H54 (cell line): Measurements from ENCODE around the gene SYNE2.
"Not testable (repeated sequence)": the region's sequence is repeated elsewhere in the genome, so short reads cannot be mapped to it uniquely, and the experiment has no call there.

ENCODE experiments used
- DNase-seq: peaks from one replicate; pipeline ENCODE4 v3.0.0; 2011; ENCODE audit warnings: low spot score, mixed read lengths; ENCODE audit not compliant: insufficient read length
- FAIRE-seq: peaks from 3 replicates; lab custom pipeline; 2011; peaks lifted over from hg19 to GRCh38; lab: Jason Lieb, UNC
- POLR2A ChIP-seq: IDR thresholded peaks from 2 replicates; pipeline ENCODE4 v1.6.1; 2011; ENCODE audit warnings: low read depth, mild to moderate bottlenecking, low read length

SYNE2 gene

DNA sequence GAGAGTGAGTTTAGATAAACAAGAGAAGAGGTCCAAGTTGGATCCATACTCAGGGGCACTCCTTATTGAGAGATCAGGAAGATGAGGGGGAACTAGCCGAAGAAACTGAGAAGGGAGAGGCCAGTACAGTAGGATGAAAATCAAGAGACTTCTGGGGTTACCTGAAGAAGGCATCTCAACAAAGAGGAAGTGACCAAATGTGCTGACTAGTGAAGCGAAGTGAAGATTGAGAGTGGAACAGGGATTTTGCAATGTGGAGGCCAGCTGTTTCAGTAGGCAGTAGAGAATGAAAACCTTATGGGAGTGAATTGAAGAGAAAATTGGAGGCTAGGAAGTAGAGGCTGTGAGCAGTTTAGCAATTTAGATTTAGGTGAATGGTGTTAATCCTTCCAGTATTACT, 153.0 kb downstream of the SYNE2 start:
- TF ChIP-seq POLR2A, result no peak
- no peak for DNase-seq
- FAIRE-seq, result no peak

DNA sequence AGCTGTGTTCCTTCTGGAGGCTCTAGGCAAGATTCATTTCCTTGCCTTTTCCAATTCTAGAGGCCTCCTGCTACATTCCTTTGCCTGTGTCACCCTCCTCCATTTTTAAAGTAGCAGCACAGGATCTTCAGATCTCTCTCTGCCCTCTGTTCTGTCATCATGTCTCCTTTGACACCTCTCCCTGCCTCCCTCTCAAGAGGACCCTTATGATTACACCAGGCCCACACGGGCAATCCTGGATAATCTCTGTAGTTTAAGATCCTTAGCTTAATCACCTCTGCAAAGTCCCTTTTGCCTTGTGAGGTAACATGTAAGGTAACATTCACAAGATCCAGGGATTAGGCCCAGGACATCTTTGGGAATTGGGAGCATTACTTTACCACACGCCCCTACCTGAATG, 155.2 kb downstream of the SYNE2 start:
- no peak for TF ChIP-seq POLR2A
- FAIRE-seq, result no peak

DNA sequence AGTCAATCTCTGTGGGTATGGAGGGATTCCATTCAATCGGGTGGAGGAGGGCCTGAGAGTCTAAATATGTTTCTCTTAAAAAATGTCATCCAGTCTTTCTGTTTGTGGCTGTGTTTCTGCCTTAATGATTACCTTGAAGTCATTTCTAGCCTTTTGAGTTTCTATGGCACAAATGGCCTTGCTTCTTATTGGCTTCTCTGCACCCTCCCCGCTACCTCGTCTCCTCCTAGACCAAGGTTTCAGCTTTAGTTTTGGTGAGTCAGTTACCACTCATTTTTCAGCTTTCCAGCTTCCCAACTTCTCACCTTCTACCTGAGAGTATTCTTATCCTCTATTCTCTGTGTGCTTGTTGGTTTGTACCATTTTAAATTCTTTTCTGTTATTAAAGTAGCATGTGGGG, 159.2 kb downstream of the SYNE2 start:
- FAIRE-seq (no peak), DNase-seq (no peak)
- no peak for TF ChIP-seq POLR2A

More for the DNA sequence above, 155.2 kb downstream of the SYNE2 start:
- DNase-seq, result no peak

DNA sequence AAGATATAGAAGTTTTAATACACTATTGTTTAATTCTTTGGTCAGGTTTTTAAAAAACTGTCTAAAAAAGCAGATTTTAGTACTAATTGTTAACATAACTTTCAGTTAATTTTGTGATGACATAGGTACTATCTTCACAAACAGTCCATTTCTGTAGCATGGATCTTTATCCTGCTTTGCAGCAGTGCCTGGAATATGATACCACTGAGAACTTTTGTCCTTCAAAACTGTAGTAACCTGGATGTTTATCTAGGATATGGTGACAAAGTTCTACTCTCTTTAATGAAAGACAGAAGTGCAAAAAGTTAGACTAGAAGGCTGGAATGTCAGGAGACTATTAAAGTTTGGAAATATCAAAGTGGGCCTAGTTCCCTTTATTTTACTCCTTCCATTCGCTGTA, 159.9 kb downstream of the SYNE2 start:
- DNase-seq, result no peak
- TF ChIP-seq POLR2A, result no peak
- FAIRE-seq, result no peak

DNA sequence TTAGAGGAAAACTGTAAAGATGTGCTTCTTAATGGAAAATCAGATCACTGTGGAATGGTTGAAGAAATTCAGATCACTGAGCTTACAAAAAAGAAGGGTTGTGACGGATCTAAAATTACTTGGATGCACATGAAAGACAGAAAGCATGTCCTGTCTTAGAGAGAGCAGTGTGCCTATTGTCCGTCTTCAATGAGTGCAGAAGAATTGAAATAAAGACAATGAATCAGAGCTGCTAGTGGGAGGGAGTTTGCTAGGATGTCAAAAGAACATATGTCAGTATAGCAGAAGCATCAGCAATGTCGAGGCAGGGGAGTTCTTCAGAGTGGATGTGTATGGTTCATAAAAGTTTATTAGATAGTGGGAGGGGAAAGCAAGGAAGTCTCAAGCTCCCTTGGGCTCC, 172.7 kb downstream of the SYNE2 start:
- DNase-seq (no peak), FAIRE-seq (no peak)
- no peak for TF ChIP-seq POLR2A

DNA sequence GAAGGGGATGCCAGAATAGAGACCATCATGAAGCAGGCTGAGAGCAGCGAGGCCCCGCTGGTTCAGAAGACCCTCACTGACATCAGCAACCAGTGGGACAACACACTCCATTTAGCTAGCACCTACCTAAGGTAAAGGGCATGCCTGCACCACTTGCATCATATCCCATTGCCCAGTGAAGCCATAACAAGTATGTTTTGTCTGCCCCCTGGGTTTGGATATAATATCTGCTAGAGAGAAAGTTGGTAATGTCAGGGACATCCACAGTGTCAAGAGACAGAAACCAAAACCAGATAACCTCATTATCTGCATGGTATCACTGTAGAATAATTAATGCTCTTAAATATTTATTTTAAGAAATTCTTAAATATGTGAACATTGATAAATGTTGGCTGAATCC, 173.8 kb downstream of the SYNE2 start:
- TF ChIP-seq POLR2A, result no peak
- no peak for DNase-seq
- FAIRE-seq, result no peak

DNA sequence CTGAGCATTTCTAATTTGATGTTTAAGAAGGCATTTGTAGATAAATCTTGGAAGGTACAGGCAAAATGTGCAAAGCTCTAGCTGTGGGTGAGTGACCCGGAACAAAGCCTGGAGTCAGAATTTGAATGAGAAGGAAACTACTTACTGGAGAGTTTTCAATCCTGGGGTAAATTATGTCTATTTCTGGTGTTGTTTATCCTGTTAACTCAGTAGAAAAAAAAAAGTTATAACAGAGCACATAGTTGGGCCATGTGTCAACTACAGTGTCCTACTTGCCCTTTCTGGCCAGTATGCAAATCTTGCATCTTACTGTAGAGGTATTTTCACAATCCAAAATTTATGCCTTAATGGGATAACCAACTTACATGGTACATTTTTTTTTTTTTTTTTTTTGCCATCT, 182.3 kb downstream of the SYNE2 start:
- no peak for TF ChIP-seq POLR2A
- FAIRE-seq (peak; percentile 6), DNase-seq (no peak)

DNA sequence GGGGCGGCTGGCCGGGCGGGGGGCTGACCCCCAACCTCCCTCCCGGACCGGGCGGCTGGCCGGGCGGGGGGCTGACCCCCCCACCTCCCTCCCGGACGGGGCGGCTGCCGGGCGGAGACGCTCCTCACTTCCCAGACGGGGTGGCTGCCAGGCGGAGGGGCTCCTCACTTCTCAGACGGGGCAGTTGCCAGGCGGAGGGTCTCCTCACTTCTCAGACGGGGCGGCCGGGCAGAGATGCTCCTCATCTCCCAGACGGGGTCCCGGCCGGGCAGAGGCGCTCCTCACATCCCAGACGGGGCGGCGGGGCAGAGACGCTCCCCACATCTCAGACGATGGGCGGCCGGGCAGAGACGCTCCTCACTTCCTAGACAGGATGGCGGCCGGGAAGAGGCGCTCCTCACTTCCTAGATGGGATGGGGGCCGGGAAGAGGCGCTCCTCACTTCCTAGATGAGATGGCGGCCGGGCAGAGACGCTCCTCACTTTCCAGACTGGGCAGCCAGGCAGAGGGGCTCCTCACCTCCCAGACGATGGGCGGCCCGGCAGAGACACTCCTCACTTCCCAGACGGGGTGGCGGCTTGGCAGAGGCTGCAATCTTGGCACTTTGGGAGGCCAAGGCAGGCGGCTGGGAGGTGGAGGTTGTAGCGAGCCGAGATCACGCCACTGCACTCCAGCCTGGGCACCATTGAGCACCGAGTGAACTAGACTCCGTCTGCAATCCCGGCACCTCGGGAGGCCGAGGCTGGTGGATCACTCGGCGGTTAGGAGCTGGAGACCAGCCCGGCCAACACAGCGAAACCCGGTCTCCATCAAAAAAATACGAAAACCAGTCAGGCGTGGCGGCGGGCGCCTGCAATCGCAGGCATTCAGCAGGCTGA, 185.3 kb downstream of the SYNE2 start:
- not testable (repeated sequence) for FAIRE-seq, DNase-seq

DNA sequence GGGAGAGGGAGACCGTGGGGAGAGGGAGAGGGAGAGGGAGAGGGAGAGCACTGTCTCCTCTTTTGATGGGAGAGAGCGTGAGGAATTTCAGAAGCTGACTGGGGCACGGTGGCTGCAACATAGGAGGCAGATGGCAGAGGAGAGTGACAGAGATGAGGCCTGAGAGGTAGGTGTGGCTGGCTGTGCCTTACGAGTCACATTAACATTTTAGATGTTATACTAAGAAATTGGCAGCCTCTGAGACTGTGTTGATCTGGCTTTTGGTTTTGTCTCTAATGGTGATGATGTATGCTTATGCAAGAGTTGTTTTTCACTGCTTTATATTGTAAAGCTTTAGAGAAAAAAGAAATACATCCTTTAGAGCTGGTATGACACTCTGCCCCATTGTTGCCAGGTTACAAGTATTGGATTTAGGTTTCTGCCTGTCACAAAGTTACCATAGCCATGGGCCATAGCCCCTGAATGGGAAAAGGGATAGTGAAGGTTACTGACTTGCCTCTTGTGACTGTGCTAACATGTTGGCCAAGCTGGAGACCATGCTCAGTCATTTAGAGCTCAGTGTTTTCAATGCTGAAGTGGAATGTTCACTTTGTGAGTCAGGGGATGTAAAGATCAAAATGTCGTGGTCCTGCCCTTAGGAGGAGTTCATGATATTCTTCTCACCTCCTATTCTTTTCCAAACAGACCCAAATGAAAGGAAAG, 186.2 kb downstream of the SYNE2 start:
- no peak for DNase-seq
- FAIRE-seq, result no peak

DNA sequence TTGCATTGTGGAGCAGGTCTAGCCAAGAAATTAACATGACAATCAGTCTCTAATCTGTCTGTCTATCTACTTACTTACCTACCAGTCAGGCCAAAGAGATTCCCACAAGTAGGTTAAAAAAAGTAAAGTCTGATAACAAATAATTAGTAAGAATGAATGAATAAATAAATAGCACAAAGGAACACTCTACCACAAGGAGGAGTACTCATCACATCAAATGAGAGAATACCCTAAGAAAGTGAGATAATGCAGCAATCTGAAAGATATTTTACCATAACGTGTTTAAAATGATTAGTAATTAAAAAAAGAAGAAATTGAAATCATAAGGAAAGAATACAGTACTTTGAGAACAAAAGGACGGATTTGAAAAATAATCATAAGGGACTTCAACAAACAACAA, 187.2 kb downstream of the SYNE2 start:
- no peak for TF ChIP-seq POLR2A
- DNase-seq, result no peak
- FAIRE-seq, result no peak

More for the DNA sequence above, 186.2 kb downstream of the SYNE2 start:
- TF ChIP-seq POLR2A, result no peak

DNA sequence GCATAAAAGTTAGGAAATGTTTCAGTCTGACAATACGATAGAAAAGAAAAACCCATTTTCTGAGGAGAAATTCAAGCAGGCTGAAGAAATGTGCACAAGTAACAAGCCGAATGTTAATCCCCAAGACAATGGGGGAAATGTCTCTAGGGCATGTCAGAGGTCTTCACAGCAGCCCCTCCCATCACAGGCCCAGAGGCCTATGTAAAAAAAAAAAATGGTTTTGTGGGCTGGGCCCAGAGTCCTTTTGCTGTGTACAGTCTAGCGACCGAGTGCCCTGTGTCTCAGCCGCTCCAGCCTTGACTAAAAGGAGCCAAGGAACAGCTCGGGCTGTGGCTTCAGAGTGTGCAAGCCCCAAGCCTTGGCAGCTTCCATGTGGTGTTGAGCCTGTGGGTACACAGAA, 190.5 kb downstream of the SYNE2 start:
- not testable (repeated sequence) for FAIRE-seq, DNase-seq

DNA sequence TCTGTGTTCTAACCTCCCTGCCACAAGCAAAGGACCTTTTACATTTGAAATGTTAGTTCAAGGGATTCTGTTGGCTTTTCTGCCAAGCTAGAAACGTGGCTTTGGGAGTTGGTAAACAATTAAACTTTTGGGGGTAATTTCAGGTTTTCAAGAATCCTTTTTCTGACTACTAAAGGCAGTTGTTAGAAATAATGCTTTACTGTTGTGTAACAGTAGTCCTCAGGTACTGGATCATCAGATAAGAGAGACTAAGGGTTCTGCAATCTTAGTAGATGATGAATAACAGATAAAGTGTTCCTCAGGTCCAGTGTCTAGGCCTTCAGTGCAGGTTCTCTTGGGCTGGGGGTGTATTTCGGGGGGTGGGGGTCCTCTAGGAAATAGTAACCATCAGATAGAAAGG, 192.3 kb downstream of the SYNE2 start:
- DNase-seq, result no peak
- no peak for TF ChIP-seq POLR2A
- FAIRE-seq, result no peak

DNA sequence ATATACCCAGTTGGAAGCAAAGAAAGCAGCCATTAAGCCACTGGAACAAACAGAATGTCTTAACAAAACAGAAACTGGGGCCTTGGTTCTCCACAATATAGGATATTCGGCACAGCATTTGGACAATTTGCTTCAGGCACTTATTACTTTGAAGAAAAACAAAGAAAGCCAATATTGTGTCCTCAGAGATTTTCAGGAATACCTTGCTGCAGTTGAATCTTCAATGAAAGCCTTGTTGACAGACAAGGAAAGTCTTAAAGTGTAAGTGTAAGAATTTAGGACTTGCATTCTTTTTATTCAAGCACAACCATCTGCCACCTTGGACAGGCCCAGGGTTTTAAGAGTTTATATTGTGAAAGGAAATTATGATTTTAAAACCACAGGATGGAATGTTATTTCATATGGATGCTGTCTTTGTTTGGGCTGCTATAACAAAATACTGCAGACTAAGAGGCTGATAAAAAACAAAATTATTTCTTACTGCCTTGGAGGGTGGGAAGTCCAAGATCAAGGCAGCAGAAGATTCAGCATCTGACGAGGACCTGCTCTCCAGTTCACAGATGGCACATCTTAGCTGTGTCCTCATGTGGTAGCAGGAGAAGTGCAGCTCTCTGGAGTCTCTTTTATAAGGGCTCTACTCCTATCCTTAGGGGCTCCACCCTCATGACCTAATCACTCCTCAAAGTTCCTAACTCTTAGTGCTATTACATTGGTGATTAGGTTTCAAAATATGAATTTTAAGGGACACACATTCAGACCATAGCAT, 197.0 kb downstream of the SYNE2 start:
- TF ChIP-seq POLR2A, result no peak
- DNase-seq (no peak), FAIRE-seq (no peak)
